Fibroblast of skin of scalp (primary cell): ENCODE results near the gene FAM110A.
"Not testable (repeated sequence)": the region's sequence is repeated elsewhere in the genome, so short reads cannot be mapped to it uniquely, and the experiment has no call there.

ENCODE experiments used
- DNase-seq: peaks from one replicate; pipeline ENCODE4 v3.0.0-alpha.2; 2013

FAM110A gene

GRCh38 chr20:873875-874607 is 40.5 kb downstream of the FAM110A start:
- DNase-seq: no peak

GRCh38 chr20:875115-875514 is 41.6 kb downstream of the FAM110A start:
- DNase-seq: no peak

- no peak for DNase-seq
These were observed 44.3 kb downstream of the FAM110A start for GRCh38 chr20:877814-878213.

DNA sequence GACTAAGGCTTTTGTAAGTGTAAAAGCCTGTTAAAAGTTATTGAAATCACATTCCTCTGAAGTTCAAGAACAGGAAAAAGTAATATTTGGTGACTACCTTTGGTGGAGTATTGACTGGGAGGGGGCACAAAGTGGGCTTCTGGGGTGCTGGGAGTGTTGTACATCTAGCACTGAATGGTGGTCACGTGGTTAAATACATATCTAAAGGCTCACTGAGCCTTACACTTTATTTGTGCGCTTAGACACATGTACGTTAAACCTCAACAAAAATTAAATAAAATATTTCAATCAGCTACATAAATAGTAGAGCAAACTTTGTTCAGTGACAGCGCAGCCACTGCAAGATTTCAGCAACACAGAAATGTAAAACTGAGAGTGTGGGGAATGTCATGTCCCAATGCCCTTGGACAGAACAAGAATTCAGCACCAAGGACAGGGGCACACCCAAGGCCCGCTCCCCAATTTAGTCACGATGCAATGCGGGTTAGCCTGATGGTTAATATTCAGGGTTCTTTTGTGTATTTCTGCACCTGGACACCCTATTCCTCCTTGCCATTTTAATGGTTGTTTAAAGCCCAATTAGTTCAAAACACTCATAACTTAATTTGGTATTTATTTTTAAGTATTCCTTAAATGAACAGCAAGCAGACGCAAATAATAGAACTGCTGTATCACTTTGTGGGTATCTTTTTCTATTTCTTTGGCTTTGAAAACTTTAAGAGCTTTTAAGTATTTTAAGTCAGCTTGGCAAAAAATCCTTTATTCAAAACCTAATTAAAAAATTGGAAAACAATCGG is 45.2 kb downstream of the FAM110A start:
- DNase-seq: peak; percentile 42

- no peak for DNase-seq
These were observed 46.1 kb downstream of the FAM110A start for GRCh38 chr20:879626-880025.

DNA sequence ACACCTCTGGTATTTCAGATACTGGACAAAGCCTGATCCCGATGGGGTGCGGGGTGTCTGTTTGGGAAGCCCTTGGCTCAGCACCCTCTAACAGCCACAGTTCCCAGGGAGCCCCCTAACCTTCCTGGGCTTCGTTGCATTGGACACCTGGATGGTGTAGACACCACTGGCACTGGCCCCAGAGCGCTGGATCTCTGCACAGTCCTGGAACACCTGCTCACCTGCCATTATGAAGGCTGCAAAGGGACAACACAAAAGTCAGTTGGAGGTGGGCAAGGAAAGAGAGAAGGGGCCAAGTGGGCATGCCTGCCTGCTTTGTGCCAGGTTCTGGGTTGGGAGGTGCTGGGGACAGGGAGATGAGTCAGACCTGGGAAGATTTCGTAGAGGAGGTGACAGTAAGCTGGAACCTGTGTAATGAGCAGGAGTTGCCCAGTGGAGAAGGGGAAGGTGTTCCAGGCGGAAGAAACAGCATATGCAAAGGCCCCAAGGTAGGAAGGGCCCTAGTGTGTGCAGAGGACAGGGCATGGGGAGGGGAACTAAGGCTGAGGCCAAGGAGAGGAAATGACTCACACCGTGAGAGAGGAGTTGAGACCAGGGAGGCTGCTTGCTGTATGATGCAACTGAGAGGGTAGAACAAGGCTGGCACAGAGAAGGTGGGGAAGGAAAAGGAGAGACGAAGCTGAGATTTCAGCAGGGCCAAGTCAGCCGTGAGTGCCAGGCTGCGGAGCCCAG is 47.7 kb downstream of the FAM110A start:
- DNase-seq: peak; percentile 35

GRCh38 chr20:881783-882144 is 48.2 kb downstream of the FAM110A start:
- no peak for DNase-seq

DNA sequence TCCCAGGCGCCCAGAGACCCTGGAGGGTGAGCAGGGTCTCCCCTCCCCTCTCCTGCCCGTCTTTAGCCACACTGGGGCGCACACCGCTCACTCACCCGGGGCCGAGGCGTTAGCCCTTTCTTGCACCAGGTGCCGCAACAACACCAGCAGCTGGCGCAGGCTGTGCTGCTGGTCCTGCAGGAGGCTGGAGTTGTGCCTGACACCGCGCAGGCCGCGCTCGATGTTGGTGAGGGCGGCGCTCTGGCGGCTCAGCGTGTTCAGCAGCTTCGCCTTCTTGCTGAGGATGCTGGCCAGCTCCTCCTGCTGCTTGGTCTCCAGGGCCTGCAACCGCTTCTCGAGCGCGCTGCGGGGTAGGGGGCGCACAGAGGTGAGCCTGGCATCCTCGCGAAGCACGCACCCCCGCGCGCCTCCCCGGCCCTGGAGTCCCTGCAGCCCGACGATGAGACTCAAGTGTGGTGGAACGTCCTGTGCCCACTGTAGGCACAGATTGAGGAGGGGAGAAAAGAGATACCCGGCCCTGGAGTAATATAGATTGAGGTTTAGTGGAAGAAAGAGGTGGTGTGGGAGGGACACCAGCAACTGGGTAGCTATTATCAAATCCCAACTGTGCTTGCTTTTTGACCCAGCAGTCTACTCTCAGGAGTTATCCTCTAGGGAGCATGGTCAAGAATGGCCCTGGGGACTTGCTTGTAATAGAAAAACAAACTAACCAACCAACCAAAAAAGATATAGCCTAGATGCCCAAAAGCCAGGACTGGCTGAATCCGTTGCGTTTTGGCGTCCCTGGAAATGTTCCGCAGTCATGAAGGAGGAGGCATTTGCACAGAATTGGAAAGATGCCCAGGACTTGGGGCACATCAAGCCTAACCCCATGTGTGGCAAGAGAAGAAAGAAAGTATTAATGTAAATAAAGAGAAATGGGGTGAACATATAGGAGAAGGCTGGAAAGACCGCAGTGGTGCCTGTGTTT is 51.8 kb downstream of the FAM110A start:
- peak; percentile 34 for DNase-seq

DNA sequence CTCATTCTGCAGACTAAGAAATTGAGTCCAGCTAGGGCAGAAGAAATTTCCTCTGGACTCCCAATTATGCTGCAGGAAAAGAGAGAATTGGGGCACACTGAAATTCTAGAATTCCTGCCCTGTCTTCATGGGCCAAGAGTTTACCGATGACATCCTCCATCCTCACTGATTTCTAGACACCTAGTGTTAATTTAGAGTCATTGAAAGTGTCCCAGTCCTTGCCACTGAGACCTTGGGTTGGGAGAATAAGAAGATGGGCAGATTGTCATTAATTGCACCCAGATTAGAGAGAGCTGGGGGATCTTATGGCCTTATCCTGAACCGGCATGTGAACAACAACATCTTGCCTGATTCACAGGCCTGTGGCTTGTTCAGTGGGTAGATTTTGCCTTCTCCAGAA is 53.6 kb downstream of the FAM110A start:
- no peak for DNase-seq

DNA sequence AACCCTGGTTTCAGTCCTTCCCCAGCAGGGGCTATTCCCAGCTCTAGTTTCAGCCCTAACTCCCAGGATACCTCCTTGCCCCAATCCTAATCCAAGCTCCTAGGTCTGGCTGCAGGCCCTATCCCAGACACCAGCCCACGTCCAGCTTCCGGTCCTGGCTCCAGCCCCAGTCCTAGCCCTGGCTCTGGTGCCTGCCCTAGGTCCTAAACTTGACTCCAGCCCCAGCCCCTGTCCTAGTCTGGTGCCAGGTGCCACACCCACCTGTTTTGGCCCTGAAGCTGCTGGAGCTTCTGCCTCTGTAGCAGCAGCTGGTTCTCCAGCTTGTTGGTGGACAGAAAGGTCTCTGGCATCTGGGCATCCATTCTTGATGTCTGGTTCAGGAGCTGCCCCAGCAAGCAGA is 54.5 kb downstream of the FAM110A start:
- no peak for DNase-seq

- no peak for DNase-seq
These were observed 55.6 kb downstream of the FAM110A start for GRCh38 chr20:889106-889505.

GRCh38 chr20:889932-890463 is 56.5 kb downstream of the FAM110A start:
- DNase-seq: no peak

DNA sequence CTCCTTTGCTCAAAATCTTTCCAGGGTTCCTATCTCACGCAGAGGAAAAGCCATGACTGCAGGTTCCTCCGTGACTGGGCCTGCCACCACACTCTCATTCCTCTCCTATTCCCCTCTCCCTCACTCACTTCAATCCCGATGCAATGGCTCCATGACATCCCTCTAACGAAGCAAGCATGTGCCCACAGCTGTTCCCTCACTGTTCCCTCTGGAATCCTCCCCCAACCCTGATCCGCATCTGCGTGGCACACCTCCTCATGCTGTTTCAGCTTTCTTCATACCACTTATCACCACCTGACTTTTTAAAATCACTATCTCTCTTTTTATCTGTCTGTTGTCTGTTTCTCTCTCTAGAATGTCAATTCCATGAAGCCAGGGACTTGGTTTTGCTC is 57.1 kb downstream of the FAM110A start:
- no peak for DNase-seq

DNA sequence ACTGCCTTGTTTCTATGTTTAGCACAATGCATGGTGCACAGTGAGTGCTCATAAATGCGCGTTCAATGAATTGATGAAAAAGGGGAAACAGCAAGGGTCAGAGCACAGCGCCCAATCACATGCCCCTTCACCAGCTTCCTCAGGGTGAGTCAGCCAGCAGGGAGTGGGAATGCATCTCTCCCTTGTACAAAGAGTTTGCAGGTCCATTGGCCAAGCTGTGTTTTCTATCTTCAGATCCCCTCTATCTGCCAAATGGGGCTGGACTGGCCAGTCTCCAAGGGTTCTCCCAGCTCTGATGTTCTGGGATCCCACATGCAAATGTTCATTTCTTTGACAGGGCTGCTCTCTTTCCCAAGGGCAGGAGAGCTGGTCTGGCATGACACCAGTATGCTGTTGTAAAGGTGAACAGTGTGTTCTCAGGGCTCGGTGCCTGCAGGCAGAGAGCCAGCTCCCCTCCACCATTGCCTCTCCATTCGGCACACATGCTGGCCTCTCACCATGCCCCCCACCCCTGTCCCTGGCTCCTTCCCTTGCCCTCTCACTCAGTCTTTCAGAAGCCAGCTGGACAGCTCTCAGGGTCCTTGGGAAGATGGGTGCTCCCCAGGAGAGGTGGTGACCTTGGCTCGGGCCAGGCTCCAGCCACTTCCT is 57.7 kb downstream of the FAM110A start:
- no peak for DNase-seq

DNA sequence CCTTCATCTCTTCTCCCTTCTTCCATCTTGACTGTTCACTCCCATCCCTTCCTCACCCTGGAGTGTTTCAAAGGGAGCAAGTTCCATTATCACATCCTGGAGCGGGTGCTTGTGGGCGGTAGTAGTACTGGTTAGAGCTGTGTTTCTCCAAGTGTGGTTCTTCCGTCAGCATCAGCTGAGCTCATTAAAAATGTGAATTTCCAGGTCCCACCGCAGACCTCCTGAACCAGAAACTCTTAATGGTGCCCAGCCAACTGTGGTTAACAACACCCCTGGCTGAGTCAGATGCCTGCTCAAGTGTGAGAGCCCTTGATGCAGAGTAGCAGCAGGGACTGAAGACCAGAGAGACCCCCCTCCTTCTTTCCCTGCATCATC is 58.2 kb downstream of the FAM110A start:
- no peak for DNase-seq

DNA sequence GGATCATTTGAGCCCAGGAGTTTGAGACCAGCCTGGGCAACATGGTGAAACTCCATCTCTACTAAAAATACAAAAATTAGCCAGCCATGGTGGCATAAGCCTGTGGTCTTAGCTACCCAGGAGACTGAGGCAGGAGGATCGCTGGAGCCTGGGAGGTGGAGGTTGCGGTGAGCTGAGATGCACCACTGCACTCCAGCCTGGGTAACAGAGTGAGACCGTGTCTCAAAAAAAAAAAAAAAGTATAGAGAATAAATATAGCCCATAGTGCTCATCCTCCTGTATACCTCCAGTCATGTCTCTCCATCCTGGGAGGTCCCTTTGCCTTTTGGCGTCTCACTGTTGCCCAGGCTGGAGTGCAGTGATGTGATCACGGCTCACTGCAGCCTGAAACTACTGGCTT is 58.9 kb downstream of the FAM110A start:
- DNase-seq: not testable (repeated sequence)
